ENCODE results near the gene ULK3. TPM values are rescaled to one million over a fixed set of nuclear protein-coding genes. Genes with fewer than 3 reads are reported as not detected.

ULK3 gene
- total RNA-seq, 1 donor from 2014 or later = 19.7 TPM

DNA sequence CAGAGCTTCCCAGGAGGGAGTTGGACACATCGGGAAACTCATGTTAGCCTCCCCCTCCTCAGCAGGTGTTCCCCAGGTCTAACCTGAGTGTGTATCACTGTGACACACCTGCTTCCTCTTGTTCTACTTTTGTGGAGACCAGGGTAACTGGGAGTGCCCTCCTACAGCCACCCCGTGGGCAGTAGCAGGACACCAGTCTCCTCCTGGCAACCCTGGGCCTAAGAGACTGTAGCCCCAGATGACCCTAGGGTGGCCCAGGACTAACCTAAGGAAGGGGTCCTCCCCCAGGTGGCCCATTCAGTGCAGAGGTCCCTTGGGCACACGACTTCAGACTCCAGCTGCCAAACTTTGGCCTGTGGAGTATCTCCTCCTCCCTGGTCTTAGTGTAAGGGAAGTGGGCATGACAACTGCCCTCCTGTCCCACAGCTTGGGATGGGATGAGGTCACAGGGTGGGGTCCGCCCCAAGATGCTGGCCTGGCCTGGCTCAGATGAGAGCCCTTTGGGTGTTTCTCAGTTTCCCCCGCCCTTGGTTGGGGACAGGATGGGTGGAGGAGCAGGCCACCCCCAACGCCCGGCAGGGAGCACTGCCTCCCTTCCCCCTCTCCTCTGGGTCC, 56.3 kb downstream of the ULK3 start:
- no peak overlapping the region for H3K4me3 ChIP-seq (ENCODE audit: low read depth, low read length)
- DNase-seq (ENCODE audit: low read depth) = no peak
- TF ChIP-seq, protein P1, sequence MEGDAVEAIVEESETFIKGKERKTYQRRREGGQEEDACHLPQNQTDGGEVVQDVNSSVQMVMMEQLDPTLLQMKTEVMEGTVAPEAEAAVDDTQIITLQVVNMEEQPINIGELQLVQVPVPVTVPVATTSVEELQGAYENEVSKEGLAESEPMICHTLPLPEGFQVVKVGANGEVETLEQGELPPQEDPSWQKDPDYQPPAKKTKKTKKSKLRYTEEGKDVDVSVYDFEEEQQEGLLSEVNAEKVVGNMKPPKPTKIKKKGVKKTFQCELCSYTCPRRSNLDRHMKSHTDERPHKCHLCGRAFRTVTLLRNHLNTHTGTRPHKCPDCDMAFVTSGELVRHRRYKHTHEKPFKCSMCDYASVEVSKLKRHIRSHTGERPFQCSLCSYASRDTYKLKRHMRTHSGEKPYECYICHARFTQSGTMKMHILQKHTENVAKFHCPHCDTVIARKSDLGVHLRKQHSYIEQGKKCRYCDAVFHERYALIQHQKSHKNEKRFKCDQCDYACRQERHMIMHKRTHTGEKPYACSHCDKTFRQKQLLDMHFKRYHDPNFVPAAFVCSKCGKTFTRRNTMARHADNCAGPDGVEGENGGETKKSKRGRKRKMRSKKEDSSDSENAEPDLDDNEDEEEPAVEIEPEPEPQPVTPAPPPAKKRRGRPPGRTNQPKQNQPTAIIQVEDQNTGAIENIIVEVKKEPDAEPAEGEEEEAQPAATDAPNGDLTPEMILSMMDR (conservative IDR thresholded peaks at IDR 0.05; ENCODE audit: low read depth, low read length) = no peak

Other genes with a start within 250 kb of the ULK3 start
- gene CLK3, start 227.3 kb downstream of the ULK3 start, total RNA-seq = 82.6 and 102 TPM in 2 replicates
- 11.0 and 12.8 TPM in 2 replicates for gene EDC3, start 147.1 kb downstream of the ULK3 start, total RNA-seq
- gene CYP1A1, start 117.6 kb downstream of the ULK3 start, total RNA-seq = 0.14 and 0.52 TPM in 2 replicates
- not detected in 2 replicates for gene CYP1A2, start 94.3 kb downstream of the ULK3 start, total RNA-seq
- gene CSK, start 61.1 kb downstream of the ULK3 start, total RNA-seq = 28.4 and 35.2 TPM in 2 replicates
- gene LMAN1L, start 30.3 kb downstream of the ULK3 start, total RNA-seq = not detected in 2 replicates
- gene CPLX3, start 16.5 kb downstream of the ULK3 start, total RNA-seq = not detected in 2 replicates
- 39.3 and 58.9 TPM in 2 replicates for gene SCAMP2, start 30.2 kb upstream of the ULK3 start, total RNA-seq
- gene MPI, start 46.9 kb upstream of the ULK3 start, total RNA-seq = 64.2 and 66.1 TPM in 2 replicates
- 21.5 and 36.3 TPM in 2 replicates for gene FAM219B, start 63.7 kb upstream of the ULK3 start, total RNA-seq
- 123 and 219 TPM in 2 replicates for gene COX5A, start 94.9 kb upstream of the ULK3 start, total RNA-seq
- 6.1 and 9.0 TPM in 2 replicates for gene RPP25, start 113.6 kb upstream of the ULK3 start, total RNA-seq
- 4.7 and 19.5 TPM in 2 replicates for gene SCAMP5, start 152.4 kb upstream of the ULK3 start, total RNA-seq
- 26.1 and 39.7 TPM in 2 replicates for gene PPCDC, start 180.4 kb upstream of the ULK3 start, total RNA-seq